Epithelial cell of proximal tubule (primary cell): ENCODE measurements around the gene DIO1. TPM values are rescaled to one million over a fixed set of nuclear protein-coding genes. Genes with fewer than 3 reads are reported as not detected.

Experiments used
- DNase-seq: peaks from one replicate; pipeline ENCODE4 v3.0.0-alpha.2; 2011; ENCODE audit warnings: low read depth
- H3K4me3 ChIP-seq: 2 replicates; pipeline ENCODE4 v1.5.1; 2011; ENCODE audit warnings: low read depth, mild to moderate bottlenecking, low read length
- total RNA-seq: library from RNA; depleted of rRNA; stranded (reverse); fragments of >200 nt; gene quantifications from 2 replicates; pipeline ENCODE4 v1.2.3, GENCODE V29; 2015
- TF ChIP-seq, protein P1 (sequence below): conservative IDR thresholded peaks from 2 replicates; pipeline ENCODE4 v1.5.1; 2012; ENCODE audit warnings: low read depth, mild to moderate bottlenecking, low read length

The DIO1 gene
- total RNA-seq, 1 donor from 2014 or later, result not detected

GRCh38 chr1:53942127-53942957, 48.4 kb downstream of the DIO1 start:
- TF ChIP-seq, protein P1, sequence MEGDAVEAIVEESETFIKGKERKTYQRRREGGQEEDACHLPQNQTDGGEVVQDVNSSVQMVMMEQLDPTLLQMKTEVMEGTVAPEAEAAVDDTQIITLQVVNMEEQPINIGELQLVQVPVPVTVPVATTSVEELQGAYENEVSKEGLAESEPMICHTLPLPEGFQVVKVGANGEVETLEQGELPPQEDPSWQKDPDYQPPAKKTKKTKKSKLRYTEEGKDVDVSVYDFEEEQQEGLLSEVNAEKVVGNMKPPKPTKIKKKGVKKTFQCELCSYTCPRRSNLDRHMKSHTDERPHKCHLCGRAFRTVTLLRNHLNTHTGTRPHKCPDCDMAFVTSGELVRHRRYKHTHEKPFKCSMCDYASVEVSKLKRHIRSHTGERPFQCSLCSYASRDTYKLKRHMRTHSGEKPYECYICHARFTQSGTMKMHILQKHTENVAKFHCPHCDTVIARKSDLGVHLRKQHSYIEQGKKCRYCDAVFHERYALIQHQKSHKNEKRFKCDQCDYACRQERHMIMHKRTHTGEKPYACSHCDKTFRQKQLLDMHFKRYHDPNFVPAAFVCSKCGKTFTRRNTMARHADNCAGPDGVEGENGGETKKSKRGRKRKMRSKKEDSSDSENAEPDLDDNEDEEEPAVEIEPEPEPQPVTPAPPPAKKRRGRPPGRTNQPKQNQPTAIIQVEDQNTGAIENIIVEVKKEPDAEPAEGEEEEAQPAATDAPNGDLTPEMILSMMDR, result no peak
- no peak overlapping the region for H3K4me3 ChIP-seq
- DNase-seq, result no peak

GRCh38 chr1:53943090-53943489, 49.1 kb downstream of the DIO1 start:
- no peak for DNase-seq
- no peak overlapping the region for H3K4me3 ChIP-seq
- TF ChIP-seq, protein P1, result no peak

DNA sequence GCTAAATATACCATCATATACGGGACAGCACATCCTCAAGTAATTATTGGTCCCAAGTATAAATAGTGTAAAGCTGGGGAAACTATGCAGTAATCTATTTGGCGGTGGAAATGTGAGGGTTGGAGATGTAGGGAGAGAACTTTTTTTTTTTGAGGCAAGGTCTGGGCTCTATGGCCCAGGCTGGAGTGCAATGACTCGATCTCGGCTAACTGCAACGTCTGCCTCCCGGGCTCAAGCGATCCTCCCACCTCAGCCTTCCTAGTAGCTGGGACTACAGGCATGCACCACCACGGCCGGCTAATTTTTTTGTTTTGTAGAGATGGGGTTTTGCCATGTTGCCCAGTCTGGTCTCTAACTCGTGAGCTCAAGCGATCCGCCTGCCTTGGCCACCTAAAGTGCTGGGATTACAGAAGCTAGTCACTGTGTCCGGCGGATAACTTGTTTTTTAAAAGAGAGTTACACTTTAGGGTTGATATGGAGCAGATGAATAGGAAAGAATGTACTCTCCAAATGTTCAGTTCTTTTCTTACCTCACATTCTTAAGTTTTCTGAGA, 49.6 kb downstream of the DIO1 start:
- TF ChIP-seq, protein P1, result no peak
- DNase-seq, result no peak
- H3K4me3 ChIP-seq, result no peak overlapping the region

- DNase-seq, result no peak
- TF ChIP-seq, protein P1, result no peak
- H3K4me3 ChIP-seq, result peak overlapping the region; percentile 70
Measured at GRCh38 chr1:53944469-53945182, 50.6 kb downstream of the DIO1 start.

- no peak for DNase-seq
- H3K4me3 ChIP-seq, result peak overlapping the region; percentile 70
- TF ChIP-seq, protein P1, result no peak
Measured at GRCh38 chr1:53945183-53945432, 51.1 kb downstream of the DIO1 start.

- TF ChIP-seq, protein P1, result no peak
- peak within 1 kb of the TSS; percentile 76 for H3K4me3 ChIP-seq
- peak; percentile 35 for DNase-seq
Measured at GRCh38 chr1:53945433-53946251, 51.7 kb downstream of the DIO1 start, which contains the start of gene IFT25. Gene IFT25, minus strand, starts transcription at chr1:53945699. Its CDS starts 5,617 bp downstream, at chr1:53940082.
